IMR-90 (cell line): Measurements from ENCODE around the gene BCAS3. TPM values are rescaled to one million over a fixed set of nuclear protein-coding genes. Genes with fewer than 3 reads are reported as not detected.

Experiments
- SMC3 ChIP-seq: fragments of 150-350 bp; IDR thresholded peaks from 2 replicates; pipeline ENCODE4 v1.6.1; 2016; ENCODE audit warnings: low read depth, mild to moderate bottlenecking, antibody characterized with exemption, low read length, moderate library complexity
- USF2 ChIP-seq: fragments of 150-350 bp; IDR thresholded peaks from 2 replicates; pipeline ENCODE4 v1.6.1; 2017; ENCODE audit warnings: mild to moderate bottlenecking, antibody characterized with exemption, low read length, low read depth
- polyA plus RNA-seq, 3 experiments: library from polyadenylated mRNA; depleted of rRNA; stranded (reverse); fragments of >200 nt; gene quantifications; 2 replicates each; pipeline ENCODE4 v1.2.3, GENCODE V29; 2012; ENCODE audit warnings: low replicate concordance in 1 of 3
- total RNA-seq: library from RNA; depleted of rRNA; stranded (reverse); fragments of >200 nt; gene quantifications from 2 replicates; pipeline ENCODE4 v1.2.3, GENCODE V29; 2012

The BCAS3 gene
- total and polyA plus RNA-seq, 2 of the 4 experiments (the other 2 are of a cell fraction) = 6.3 to 27.1 TPM

GRCh38 chr17:61312406-61313295 is 635.0 kb downstream of the BCAS3 start (continued):
- TF ChIP-seq USF2 (no peak), SMC3 (no peak)
